ENCODE data around the gene SCNN1B.

DNA sequence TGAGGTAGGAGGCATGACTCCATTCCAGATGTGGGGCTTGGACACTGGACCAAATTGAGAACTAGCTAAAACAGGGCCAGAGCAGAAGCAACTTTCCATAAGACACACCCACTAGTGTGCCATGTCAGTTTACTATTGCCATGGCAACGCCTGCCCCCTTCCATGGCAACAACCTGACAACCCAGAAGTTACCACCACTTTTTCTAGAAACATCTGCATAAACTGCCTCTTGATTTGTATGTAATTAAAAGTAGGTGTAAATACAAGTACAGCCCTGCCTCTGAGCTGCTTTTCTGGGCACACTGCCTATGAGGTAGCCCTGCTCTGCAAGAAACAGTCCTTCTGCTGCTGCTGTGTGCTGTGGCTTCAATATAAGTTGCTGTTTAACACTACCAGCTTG lies 19.5 kb upstream of the SCNN1B start:
- TF ChIP-seq, protein P1, sequence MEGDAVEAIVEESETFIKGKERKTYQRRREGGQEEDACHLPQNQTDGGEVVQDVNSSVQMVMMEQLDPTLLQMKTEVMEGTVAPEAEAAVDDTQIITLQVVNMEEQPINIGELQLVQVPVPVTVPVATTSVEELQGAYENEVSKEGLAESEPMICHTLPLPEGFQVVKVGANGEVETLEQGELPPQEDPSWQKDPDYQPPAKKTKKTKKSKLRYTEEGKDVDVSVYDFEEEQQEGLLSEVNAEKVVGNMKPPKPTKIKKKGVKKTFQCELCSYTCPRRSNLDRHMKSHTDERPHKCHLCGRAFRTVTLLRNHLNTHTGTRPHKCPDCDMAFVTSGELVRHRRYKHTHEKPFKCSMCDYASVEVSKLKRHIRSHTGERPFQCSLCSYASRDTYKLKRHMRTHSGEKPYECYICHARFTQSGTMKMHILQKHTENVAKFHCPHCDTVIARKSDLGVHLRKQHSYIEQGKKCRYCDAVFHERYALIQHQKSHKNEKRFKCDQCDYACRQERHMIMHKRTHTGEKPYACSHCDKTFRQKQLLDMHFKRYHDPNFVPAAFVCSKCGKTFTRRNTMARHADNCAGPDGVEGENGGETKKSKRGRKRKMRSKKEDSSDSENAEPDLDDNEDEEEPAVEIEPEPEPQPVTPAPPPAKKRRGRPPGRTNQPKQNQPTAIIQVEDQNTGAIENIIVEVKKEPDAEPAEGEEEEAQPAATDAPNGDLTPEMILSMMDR (IDR thresholded peaks at IDR 0.05): no peak
- TF ChIP-seq POLR2A (IDR thresholded peaks at IDR 0.05): no peak

Measured in breast epithelium (tissue), 3 donors.